PC-3 (cell line): ENCODE data around the gene MEF2C. TPM values are rescaled to one million over a fixed set of nuclear protein-coding genes. Genes with fewer than 3 reads are reported as not detected.

Source experiments
- ATAC-seq: fragments of 200-7000 bp; cut with Tn5 transposase; 2 replicates; pipeline ENCODE4 v1.9.1; 2020; ENCODE audit warnings: mild to moderate bottlenecking, moderate library complexity
- BruUV-seq: library from RNA; stranded (reverse); fragments of 400-500 nt; replicated peaks from 2 replicates; lab custom pipeline; 2021; lab: Mats Ljungman, UMichigan
- CTCF ChIA-PET: fragments of 300-600 bp; sonication (Branson Sonifier 250); formaldehyde crosslinking; loops from one replicate; lab custom pipeline; 2022; ENCODE audit warnings: antibody characterized with exemption; lab: Charles Lee
- POLR2A ChIA-PET: fragments of 300-600 bp; sonication (Branson Sonifier 250); formaldehyde crosslinking; loops from one replicate; lab custom pipeline; 2022; ENCODE audit warnings: antibody characterized with exemption; ENCODE audit not compliant: unreplicated experiment; lab: Charles Lee
- DNase-seq: peaks from one replicate; pipeline ENCODE4 v3.0.0-alpha.2; 2015
- H2AFZ ChIP-seq: fragments of 300-600 bp; sonication (generic); 2 replicates; pipeline ENCODE4 v1.6.0; 2016; ENCODE audit warnings: antibody characterized with exemption, low read length
- H3F3A ChIP-seq: fragments of 300-600 bp; sonication (generic); one replicate; pipeline ENCODE4 v1.6.0; 2017; ENCODE audit warnings: antibody characterized with exemption, low read length, control low read depth, mild to moderate bottlenecking; ENCODE audit not compliant: unreplicated experiment
- H3K27ac ChIP-seq: fragments of 300-600 bp; sonication (generic); 2 replicates; pipeline ENCODE4 v1.5.1; 2016; ENCODE audit warnings: mild to moderate bottlenecking, low read length
- H3K27me3 ChIP-seq: fragments of 300-600 bp; sonication (generic); 2 replicates; pipeline ENCODE4 v1.6.1; 2016; ENCODE audit warnings: low read length, mixed read lengths
- H3K36me3 ChIP-seq: fragments of 300-600 bp; sonication (generic); 2 replicates; pipeline ENCODE4 v1.6.1; 2016; ENCODE audit warnings: low read depth, mixed run types, low read length, mixed read lengths
- H3K4me1 ChIP-seq: fragments of 300-600 bp; sonication (generic); 2 replicates; pipeline ENCODE4 v1.5.1; 2016; ENCODE audit warnings: low read length; ENCODE audit not compliant: insufficient read depth
- H3K4me2 ChIP-seq: fragments of 300-600 bp; sonication (generic); 2 replicates; pipeline ENCODE4 v1.6.0; 2016; ENCODE audit warnings: low read length
- H3K4me3 ChIP-seq: fragments of 300-600 bp; sonication (generic); 2 replicates; pipeline ENCODE4 v1.5.1; 2016; ENCODE audit warnings: mild to moderate bottlenecking, low read length, mixed read lengths
- H3K79me2 ChIP-seq: fragments of 300-600 bp; sonication (generic); 2 replicates; pipeline ENCODE4 v1.6.1; 2017; ENCODE audit warnings: low read length, mixed read lengths
- H3K9ac ChIP-seq: fragments of 300-600 bp; sonication (generic); 2 replicates; pipeline ENCODE4 v1.6.0; 2016; ENCODE audit warnings: mild to moderate bottlenecking, low read length
- H3K9me2 ChIP-seq: fragments of 300-600 bp; sonication (generic); replicated peaks from 2 replicates; pipeline ENCODE4 v1.6.1; 2016; ENCODE audit warnings: mixed run types, low read length, mixed read lengths
- H3K9me3 ChIP-seq: fragments of 300-600 bp; sonication (generic); 2 replicates; pipeline ENCODE4 v1.6.1; 2016; ENCODE audit warnings: low read length, mixed read lengths
- H4K20me1 ChIP-seq: fragments of 300-600 bp; sonication (generic); 2 replicates; pipeline ENCODE4 v1.6.1; 2016; ENCODE audit warnings: low read length, mixed read lengths
- EZH2 ChIP-seq: fragments of 300-600 bp; sonication (generic); IDR thresholded peaks from one replicate; pipeline ENCODE4 v1.6.1; 2017; ENCODE audit warnings: antibody characterized with exemption, mild to moderate bottlenecking, low read length; ENCODE audit not compliant: unreplicated experiment
- EZH2phosphoT487 ChIP-seq: fragments of 300-600 bp; sonication (generic); IDR thresholded peaks from 2 replicates; pipeline ENCODE4 v1.6.1; 2018; ENCODE audit warnings: mild to moderate bottlenecking, antibody characterized with exemption, low read length, borderline replicate concordance
- intact Hi-C: fragments of 100-400 bp; cut with micrococcal nuclease; formaldehyde crosslinking; loops from 2 replicates; pipeline ENCODE4 v1.9.0; 2023
- total RNA-seq: library from RNA; depleted of rRNA; stranded (reverse); fragments of >200 nt; gene quantifications from 2 replicates; pipeline ENCODE4 v1.2.3, GENCODE V29; 2014
- TF ChIP-seq, protein P1 (sequence below): fragments of 300-600 bp; sonication (generic); conservative IDR thresholded peaks from 2 replicates; pipeline ENCODE4 v1.5.1; 2017; ENCODE audit warnings: antibody characterized with exemption, low read depth, mild to moderate bottlenecking, low read length

The MEF2C gene
- total RNA-seq, 1 experiment from 2014 or later: 8.0 TPM

DNA sequence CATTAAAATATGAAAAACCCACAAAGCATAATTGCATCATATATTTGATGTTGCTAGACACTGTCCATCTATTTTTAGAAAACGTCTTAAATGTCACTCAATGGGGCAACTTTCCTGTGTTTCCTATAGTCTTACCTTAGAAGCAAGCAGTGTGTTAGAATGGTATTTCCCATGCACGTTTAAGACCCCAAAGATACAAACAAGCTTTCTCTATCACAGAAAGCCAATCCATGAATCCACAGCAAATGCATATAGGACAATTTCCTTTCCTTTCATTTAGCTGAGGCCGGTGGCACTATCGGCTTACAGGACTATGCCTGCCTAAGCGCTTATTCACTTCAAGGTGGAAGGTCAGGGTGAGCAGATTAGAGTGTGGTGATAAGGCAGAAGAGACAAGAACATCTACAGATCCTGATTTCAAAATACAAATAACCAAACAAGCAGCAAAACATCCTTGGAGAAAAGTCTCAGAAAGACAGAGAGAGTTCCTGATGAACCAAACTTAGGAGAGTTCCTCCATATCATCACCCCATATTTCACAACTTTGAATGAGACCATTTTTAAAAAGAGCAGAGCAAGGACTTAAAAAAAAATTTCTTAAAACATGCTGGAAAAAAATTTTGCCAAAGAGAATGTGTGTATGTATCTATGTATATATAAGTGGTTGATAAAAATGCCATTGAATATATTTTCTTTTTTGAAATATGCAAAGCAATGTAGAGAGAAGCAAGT, 57.2 kb downstream of the MEF2C start:
- POLR2A ChIA-PET: no interaction called here
- no peak overlapping the region for H3K9ac ChIP-seq
- H3K27me3 ChIP-seq: no peaks in the 10 kb centered on the region
- H3K4me2 ChIP-seq: no peak overlapping the region
- H3K36me3 ChIP-seq: no peaks in the 10 kb centered on the region
- no peak overlapping the region for H3K27ac ChIP-seq
- intact Hi-C loops: loop anchor here (5.0 kb wide), 3 partner anchors 38 to 93 kb away; no protein-coding TSS in a partner anchor
- DNase-seq: no peak
- TF ChIP-seq, protein P1, sequence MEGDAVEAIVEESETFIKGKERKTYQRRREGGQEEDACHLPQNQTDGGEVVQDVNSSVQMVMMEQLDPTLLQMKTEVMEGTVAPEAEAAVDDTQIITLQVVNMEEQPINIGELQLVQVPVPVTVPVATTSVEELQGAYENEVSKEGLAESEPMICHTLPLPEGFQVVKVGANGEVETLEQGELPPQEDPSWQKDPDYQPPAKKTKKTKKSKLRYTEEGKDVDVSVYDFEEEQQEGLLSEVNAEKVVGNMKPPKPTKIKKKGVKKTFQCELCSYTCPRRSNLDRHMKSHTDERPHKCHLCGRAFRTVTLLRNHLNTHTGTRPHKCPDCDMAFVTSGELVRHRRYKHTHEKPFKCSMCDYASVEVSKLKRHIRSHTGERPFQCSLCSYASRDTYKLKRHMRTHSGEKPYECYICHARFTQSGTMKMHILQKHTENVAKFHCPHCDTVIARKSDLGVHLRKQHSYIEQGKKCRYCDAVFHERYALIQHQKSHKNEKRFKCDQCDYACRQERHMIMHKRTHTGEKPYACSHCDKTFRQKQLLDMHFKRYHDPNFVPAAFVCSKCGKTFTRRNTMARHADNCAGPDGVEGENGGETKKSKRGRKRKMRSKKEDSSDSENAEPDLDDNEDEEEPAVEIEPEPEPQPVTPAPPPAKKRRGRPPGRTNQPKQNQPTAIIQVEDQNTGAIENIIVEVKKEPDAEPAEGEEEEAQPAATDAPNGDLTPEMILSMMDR: no peak
- TF ChIP-seq EZH2 (no peak), EZH2phosphoT487 (no peak)
- no peaks in the 10 kb centered on the region for H3F3A ChIP-seq
- H3K9me2 ChIP-seq: no peaks in the 10 kb centered on the region
- no peaks in the 10 kb centered on the region for H3K9me3 ChIP-seq
- ATAC-seq: peak; percentile 18; the same call in 1 of the 2 replicates
- H3K79me2 ChIP-seq: no peaks in the 10 kb centered on the region
- H3K4me1 ChIP-seq: peaks cover 30% of the 10 kb centered on the region
- H3K4me3 ChIP-seq: no peak overlapping the region
- no peaks in the 10 kb centered on the region for H4K20me1 ChIP-seq
- CTCF ChIA-PET: interaction anchor here (0.7 kb wide), 1 partner anchor 1406 kb away, joined by 5 read pairs; no protein-coding TSS in a partner anchor
- H2AFZ ChIP-seq: no peak overlapping the region
- no TSS peak for BruUV-seq

DNA sequence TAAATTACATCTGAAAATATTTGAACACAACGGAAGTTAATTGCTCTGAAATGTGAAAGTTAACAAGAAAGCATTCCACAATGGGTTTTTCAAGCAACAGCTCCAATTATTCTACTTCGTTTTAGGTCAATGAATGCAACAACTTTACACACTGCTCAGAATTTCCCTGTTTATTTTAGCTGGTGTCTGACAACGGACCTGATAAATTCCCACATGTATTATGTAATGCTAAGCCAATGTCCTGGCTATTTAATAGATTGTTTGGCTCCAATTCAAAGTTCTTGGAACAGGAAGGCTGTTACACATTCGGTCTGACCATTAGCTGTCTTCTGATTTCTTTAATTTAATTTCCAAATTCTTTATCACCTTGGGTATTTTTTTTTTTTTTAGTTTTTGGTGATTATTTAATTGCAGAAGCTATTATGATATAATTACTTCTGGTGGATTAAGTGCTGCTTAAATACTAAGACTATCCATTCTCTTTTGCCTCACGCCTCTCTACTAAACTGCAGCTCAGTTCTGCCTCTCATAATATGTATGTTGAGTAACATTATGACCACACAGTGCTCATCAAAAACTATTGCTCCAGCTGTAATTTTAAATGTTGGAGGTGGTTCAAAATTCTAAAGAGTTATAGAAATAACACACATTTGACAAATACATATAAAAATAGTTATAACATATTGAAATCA, 57.9 kb downstream of the MEF2C start:
- no peak for TF ChIP-seq EZH2
- TF ChIP-seq, protein P1: no peak
- TF ChIP-seq EZH2phosphoT487: no peak
- no peak overlapping the region for H3K27ac ChIP-seq
- H3K4me1 ChIP-seq: peaks cover 30% of the 10 kb centered on the region
- H3K79me2 ChIP-seq: no peaks in the 10 kb centered on the region
- peak; percentile 22; the same call in 1 of the 2 replicates for ATAC-seq
- no peaks in the 10 kb centered on the region for H3F3A ChIP-seq
- POLR2A ChIA-PET: interaction anchor here (0.5 kb wide), 1 partner anchor 77 kb away, joined by 5 read pairs; no protein-coding TSS in a partner anchor
- peak; percentile 32 for DNase-seq
- H3K9me3 ChIP-seq: no peaks in the 10 kb centered on the region
- H3K27me3 ChIP-seq: no peaks in the 10 kb centered on the region
- BruUV-seq: no TSS peak
- no peaks in the 10 kb centered on the region for H3K36me3 ChIP-seq
- intact Hi-C loops: loop anchor here (5.0 kb wide), 3 partner anchors 38 to 93 kb away; no protein-coding TSS in a partner anchor
- H3K4me3 ChIP-seq: no peak overlapping the region
- H3K4me2 ChIP-seq: peak overlapping the region; percentile 7; the same call in 1 of the 2 replicates
- no peak overlapping the region for H3K9ac ChIP-seq
- CTCF ChIA-PET: interaction anchor here (0.7 kb wide), 1 partner anchor 1407 kb away, joined by 5 read pairs; no protein-coding TSS in a partner anchor
- no peaks in the 10 kb centered on the region for H4K20me1 ChIP-seq
- H2AFZ ChIP-seq: no peak overlapping the region
- H3K9me2 ChIP-seq: no peaks in the 10 kb centered on the region
